ENCODE measurements around the gene MPDZ.

MPDZ gene

GRCh38 chr9:13179257-13179656, 100.2 kb downstream of the MPDZ start:
- DNase-seq (ENCODE audit: low read depth in 3 of 3, low spot score in 1 of 3), result no peak

GRCh38 chr9:13175732-13176131, 103.8 kb downstream of the MPDZ start:
- DNase-seq (ENCODE audit: low read depth in 3 of 3, low spot score in 1 of 3), result no peak

- no peak for DNase-seq (ENCODE audit: low read depth in 3 of 3, low spot score in 1 of 3)
Observed at GRCh38 chr9:13174906-13175639, 104.4 kb downstream of the MPDZ start.

GRCh38 chr9:13173553-13173952, 105.9 kb downstream of the MPDZ start:
- DNase-seq (ENCODE audit: low read depth in 3 of 3, low spot score in 1 of 3), result no peak

GRCh38 chr9:13171261-13171660, 108.2 kb downstream of the MPDZ start:
- DNase-seq (ENCODE audit: low read depth in 3 of 3, low spot score in 1 of 3), result no peak

GRCh38 chr9:13166996-13167395, 112.5 kb downstream of the MPDZ start:
- no peak for DNase-seq (ENCODE audit: low read depth in 3 of 3, low spot score in 1 of 3)

GRCh38 chr9:13165956-13166355, 113.5 kb downstream of the MPDZ start:
- DNase-seq (ENCODE audit: low read depth in 3 of 3, low spot score in 1 of 3), result no peak

- DNase-seq (ENCODE audit: low read depth in 3 of 3, low spot score in 1 of 3), result no peak
Observed at GRCh38 chr9:13165236-13165945, 114.1 kb downstream of the MPDZ start.

GRCh38 chr9:13163946-13164345, 115.5 kb downstream of the MPDZ start:
- no peak for DNase-seq (ENCODE audit: low read depth in 3 of 3, low spot score in 1 of 3)

- no peak for DNase-seq (ENCODE audit: low read depth in 3 of 3, low spot score in 1 of 3)
Observed at GRCh38 chr9:13163287-13163686, 116.2 kb downstream of the MPDZ start.

GRCh38 chr9:13160051-13160450, 119.4 kb downstream of the MPDZ start:
- no peak for DNase-seq (ENCODE audit: low read depth in 3 of 3, low spot score in 1 of 3)

GRCh38 chr9:13158986-13159385, 120.5 kb downstream of the MPDZ start:
- DNase-seq (ENCODE audit: low read depth in 3 of 3, low spot score in 1 of 3), result no peak

GRCh38 chr9:13151489-13151888, 128.0 kb downstream of the MPDZ start:
- no peak for DNase-seq (ENCODE audit: low read depth in 3 of 3, low spot score in 1 of 3)

- DNase-seq (ENCODE audit: low read depth in 3 of 3, low spot score in 1 of 3), result no peak
Observed at GRCh38 chr9:13149454-13149853, 130.0 kb downstream of the MPDZ start.

- no peak for DNase-seq (ENCODE audit: low read depth in 3 of 3, low spot score in 1 of 3)
Observed at GRCh38 chr9:13146840-13147239, 132.7 kb downstream of the MPDZ start.

- DNase-seq (ENCODE audit: low read depth in 3 of 3, low spot score in 1 of 3), result no peak
Observed at GRCh38 chr9:13145340-13145739, 134.2 kb downstream of the MPDZ start.

GRCh38 chr9:13144166-13144775, 135.2 kb downstream of the MPDZ start:
- no peak for DNase-seq (ENCODE audit: low read depth in 3 of 3, low spot score in 1 of 3)

GRCh38 chr9:13143281-13143680, 136.2 kb downstream of the MPDZ start:
- DNase-seq (ENCODE audit: low read depth in 3 of 3, low spot score in 1 of 3), result no peak

- DNase-seq (ENCODE audit: low read depth in 3 of 3, low spot score in 1 of 3), result no peak
Observed at GRCh38 chr9:13142776-13143175, 136.7 kb downstream of the MPDZ start.

GRCh38 chr9:13141629-13142028, 137.9 kb downstream of the MPDZ start:
- DNase-seq (ENCODE audit: low read depth in 3 of 3, low spot score in 1 of 3), result no peak

- no peak for DNase-seq (ENCODE audit: low read depth in 3 of 3, low spot score in 1 of 3)
Observed at GRCh38 chr9:13140843-13141592, 138.5 kb downstream of the MPDZ start.

All from stimulated activated CD4-positive, alpha-beta T cell treated with anti-CD3 and anti-CD28 coated beads, TNF-alpha, amount 100 ng/mL, for 1 hour (primary cell).